H9 (cell line): ENCODE data around the gene CTSE. TPM values are rescaled to one million over a fixed set of nuclear protein-coding genes. Genes with fewer than 3 reads are reported as not detected.

Experiments used
- DNase-seq: peaks from one replicate; pipeline ENCODE4 v3.0.0-alpha.2; 2017
- H2AFZ ChIP-seq: one replicate; pipeline ENCODE4 v1.6.1; 2013; ENCODE audit warnings: mild to moderate bottlenecking, low read length, control low read depth, moderate library complexity
- H2AK5ac ChIP-seq: 2 replicates; pipeline ENCODE4 v1.6.1; 2013; ENCODE audit warnings: low read length, control low read depth, mixed read lengths; ENCODE audit not compliant: insufficient read length
- H2BK120ac ChIP-seq: one replicate; pipeline ENCODE4 v1.6.1; 2013; ENCODE audit warnings: low read depth, mild to moderate bottlenecking, low read length, control low read depth, inconsistent platforms; ENCODE audit not compliant: poor library complexity, severe bottlenecking
- H2BK12ac ChIP-seq: 2 replicates; pipeline ENCODE4 v1.6.1; 2013; ENCODE audit warnings: low read length, control low read depth, mixed read lengths, low read depth; ENCODE audit not compliant: insufficient read length
- H2BK15ac ChIP-seq: 2 replicates; pipeline ENCODE4 v1.6.1; 2013; ENCODE audit warnings: low read depth, low read length, control low read depth
- H2BK20ac ChIP-seq: one replicate; pipeline ENCODE4 v1.6.1; 2013; ENCODE audit warnings: low read depth, mild to moderate bottlenecking, low read length, control low read depth, inconsistent platforms; ENCODE audit not compliant: poor library complexity, severe bottlenecking
- H2BK5ac ChIP-seq: 2 replicates; pipeline ENCODE4 v1.6.1; 2013; ENCODE audit warnings: low read length, control low read depth, mixed read lengths; ENCODE audit not compliant: insufficient read length
- H3K14ac ChIP-seq: 2 replicates; pipeline ENCODE4 v1.6.1; 2013; ENCODE audit warnings: low read length, control low read depth; ENCODE audit not compliant: insufficient read depth
- H3K18ac ChIP-seq: 2 replicates; pipeline ENCODE4 v1.6.1; 2013; ENCODE audit warnings: low read depth, mild to moderate bottlenecking, mixed read lengths, low read length, control low read depth; ENCODE audit not compliant: insufficient read length
- H3K23ac ChIP-seq: 2 replicates; pipeline ENCODE4 v1.6.1; 2013; ENCODE audit warnings: low read length, control low read depth, mixed read lengths, low read depth; ENCODE audit not compliant: insufficient read length
- H3K23me2 ChIP-seq: 2 replicates; pipeline ENCODE4 v1.6.1; 2013; ENCODE audit warnings: low read depth, mild to moderate bottlenecking, mixed read lengths, low read length, control low read depth; ENCODE audit not compliant: insufficient read length, poor library complexity, severe bottlenecking
- H3K27ac ChIP-seq: 2 replicates; pipeline ENCODE4 v1.5.1; 2013; ENCODE audit warnings: low read length, control low read depth, mixed read lengths, low read depth; ENCODE audit not compliant: insufficient read length
- H3K27me3 ChIP-seq: 2 replicates; pipeline ENCODE4 v1.6.1; 2013; ENCODE audit warnings: low read length, control low read depth, inconsistent platforms; ENCODE audit not compliant: insufficient read depth
- H3K4ac ChIP-seq: 2 replicates; pipeline ENCODE4 v1.6.1; 2013; ENCODE audit warnings: low read depth, mild to moderate bottlenecking, control low read depth, inconsistent platforms, low read length, moderate library complexity
- H3K4me1 ChIP-seq: 2 replicates; pipeline ENCODE4 v1.6.1; 2013; ENCODE audit warnings: low read length, control low read depth, inconsistent platforms; ENCODE audit not compliant: insufficient read depth
- H3K4me2 ChIP-seq: 2 replicates; pipeline ENCODE4 v1.6.1; 2013; ENCODE audit warnings: low read length, control low read depth, mixed read lengths; ENCODE audit not compliant: insufficient read length, insufficient read depth
- H3K56ac ChIP-seq: 2 replicates; pipeline ENCODE4 v1.6.1; 2013; ENCODE audit warnings: low read depth, mild to moderate bottlenecking, mixed read lengths, low read length, control low read depth; ENCODE audit not compliant: insufficient read length
- H3K79me1 ChIP-seq: 2 replicates; pipeline ENCODE4 v1.6.1; 2013; ENCODE audit warnings: low read depth, mild to moderate bottlenecking, moderate library complexity, low read length, control low read depth, inconsistent platforms; ENCODE audit not compliant: insufficient read depth, poor library complexity, severe bottlenecking
- H3K79me2 ChIP-seq: 2 replicates; pipeline ENCODE4 v1.6.1; 2013; ENCODE audit warnings: low read length, control low read depth, inconsistent platforms; ENCODE audit not compliant: insufficient read depth
- H3K9ac ChIP-seq: 2 replicates; pipeline ENCODE4 v1.6.1; 2013; ENCODE audit warnings: low read length, control low read depth, mixed read lengths; ENCODE audit not compliant: insufficient read length; ENCODE audit errors: extremely low read depth
- H3K9me3 ChIP-seq: one replicate; pipeline ENCODE4 v1.6.1; 2013; ENCODE audit warnings: low read depth, low read length, inconsistent platforms; ENCODE audit not compliant: control insufficient read depth
- H3T11ph ChIP-seq: one replicate; pipeline ENCODE4 v1.6.1; 2013; ENCODE audit warnings: mild to moderate bottlenecking, low read length, control low read depth, inconsistent platforms
- H4K20me1 ChIP-seq: one replicate; pipeline ENCODE4 v1.6.1; 2013; ENCODE audit not compliant: control insufficient read depth, insufficient read length, insufficient read depth
- H4K5ac ChIP-seq: 2 replicates; pipeline ENCODE4 v1.6.1; 2013; ENCODE audit warnings: low read depth, mild to moderate bottlenecking, mixed read lengths, low read length, control low read depth; ENCODE audit not compliant: insufficient read length
- H4K8ac ChIP-seq: replicated peaks from 2 replicates; pipeline ENCODE4 v1.6.1; 2013; ENCODE audit warnings: low read length, control low read depth, mixed read lengths, low read depth; ENCODE audit not compliant: insufficient read length
- H4K91ac ChIP-seq: 2 replicates; pipeline ENCODE4 v1.6.1; 2013; ENCODE audit warnings: low read depth, mild to moderate bottlenecking, moderate library complexity, mixed read lengths, low read length, control low read depth; ENCODE audit not compliant: insufficient read length
- H3K27ac Mint-ChIP-seq, 3 experiments: 2 replicates in 2 of 3; 3 replicates in 1 of 3; pipeline ENCODE4 v1.8.0; 2020 to 2021; ENCODE audit warnings: mixed read lengths in 3 of 3, mild to moderate bottlenecking in 1 of 3, moderate library complexity in 1 of 3
- H3K27me3 Mint-ChIP-seq: 2 replicates; pipeline ENCODE4 v1.8.0; 2021; ENCODE audit warnings: low read depth, mild to moderate bottlenecking, moderate library complexity, mixed read lengths
- H3K36me3 Mint-ChIP-seq, 3 experiments: 2 replicates in 2 of 3; 3 replicates in 1 of 3; pipeline ENCODE4 v1.8.0; 2020 to 2021; ENCODE audit warnings: low read depth in 3 of 3, mixed read lengths in 3 of 3; ENCODE audit not compliant: insufficient read depth in 1 of 3
- H3K4me1 Mint-ChIP-seq, 2 experiments: 2 replicates each; pipeline ENCODE4 v1.8.0; 2020; ENCODE audit warnings: mixed read lengths in 2 of 2
- H3K4me3 Mint-ChIP-seq, 2 experiments: 2 replicates in 1 of 2; 3 replicates in 1 of 2; pipeline ENCODE4 v1.8.0; 2020 to 2021; ENCODE audit warnings: mild to moderate bottlenecking in 2 of 2, mixed read lengths in 2 of 2, moderate library complexity in 1 of 2
- H3K9me3 Mint-ChIP-seq, 2 experiments: 2 replicates in 1 of 2; 3 replicates in 1 of 2; pipeline ENCODE4 v1.8.0; 2020; ENCODE audit warnings: mild to moderate bottlenecking in 2 of 2, mixed read lengths in 2 of 2, moderate library complexity in 1 of 2
- CTCF ChIP-seq: fragments of 200-600 bp; sonication (generic); conservative IDR thresholded peaks from 3 replicates; pipeline ENCODE4 v1.8.0; 2021; ENCODE audit warnings: antibody characterized with exemption, mild to moderate bottlenecking
- WGBS: extraction: QIAGEN DNeasy Blood & Tissue Kit; methylation state at CpG from one replicate; pipeline ENCODE4 v1.1.7; 2013; ENCODE audit warnings: missing lambda C conversion rate, low lambda C conversion rate, mixed read lengths; ENCODE audit not compliant: insufficient read length; ENCODE audit errors: extremely low coverage; 5-methylcytosine and 5-hydroxymethylcytosine counted together
- total RNA-seq: library from RNA; stranded (reverse); gene quantifications from 2 replicates; pipeline ENCODE4 v1.2.1, GENCODE V29; 2021

The CTSE gene
- total RNA-seq, 1 experiment from 2014 or later, result not detected

- Mint-ChIP-seq H3K9me3 (no peaks in the 10 kb centered on the region; a peak in 3 of 5 replicates), H3K4me3 (no peak overlapping the region), H3K4me1 (peaks cover 7 to 20% of the 10 kb centered on the region in 2 experiments), H3K36me3 (no peaks in the 10 kb centered on the region), H3K27ac (no peak overlapping the region), H3K27me3 (no peaks in the 10 kb centered on the region; the same call in none of the 2 replicates)
- Histone ChIP-seq H3K9ac (no peak overlapping the region), H2BK15ac (no peak overlapping the region), H4K8ac (no peak overlapping the region), H2BK12ac (no peak overlapping the region), H2AFZ (no peak overlapping the region), H4K20me1 (no peaks in the 10 kb centered on the region), H3K18ac (no peak overlapping the region), H2BK120ac (no peak overlapping the region), H4K5ac (no peak overlapping the region), H3K23ac (no peak overlapping the region), H3T11ph (no peak overlapping the region), H3K27ac (no peak overlapping the region), H3K56ac (no peak overlapping the region), H3K79me1 (no peaks in the 10 kb centered on the region), H4K91ac (no peak overlapping the region), H3K23me2 (no peaks in the 10 kb centered on the region), H3K4ac (no peak overlapping the region), H3K14ac (no peak overlapping the region), H3K9me3 (no peaks in the 10 kb centered on the region), H3K27me3 (no peaks in the 10 kb centered on the region), H2BK20ac (no peak overlapping the region), H3K79me2 (no peaks in the 10 kb centered on the region), H2BK5ac (no peak overlapping the region), H3K4me1 (no peaks in the 10 kb centered on the region; the same call in 1 of the 2 replicates), H3K4me2 (no peak overlapping the region), H2AK5ac (no peak overlapping the region)
- no peak for TF ChIP-seq CTCF
- no CpG with 5 or more reads among the region's 5 CpGs for WGBS
- no peak for DNase-seq
Measured at GRCh38 chr1:206035027-206035426, 11.3 kb upstream of the CTSE start.
